NCI-H748 treated with DMSO at 0.1 percent for 48 hours (cell line): Measurements from ENCODE around the gene NELFA.

Experiments used
- DNase-seq: peaks from one replicate; lab custom pipeline; 2025; lab: John Stamatoyannopoulos, UW

The NELFA gene

GRCh38 chr4:1982124-1983052, 26.4 kb downstream of the NELFA start:
- no peak for DNase-seq

GRCh38 chr4:1981251-1982058, 27.3 kb downstream of the NELFA start:
- DNase-seq: no peak

DNA sequence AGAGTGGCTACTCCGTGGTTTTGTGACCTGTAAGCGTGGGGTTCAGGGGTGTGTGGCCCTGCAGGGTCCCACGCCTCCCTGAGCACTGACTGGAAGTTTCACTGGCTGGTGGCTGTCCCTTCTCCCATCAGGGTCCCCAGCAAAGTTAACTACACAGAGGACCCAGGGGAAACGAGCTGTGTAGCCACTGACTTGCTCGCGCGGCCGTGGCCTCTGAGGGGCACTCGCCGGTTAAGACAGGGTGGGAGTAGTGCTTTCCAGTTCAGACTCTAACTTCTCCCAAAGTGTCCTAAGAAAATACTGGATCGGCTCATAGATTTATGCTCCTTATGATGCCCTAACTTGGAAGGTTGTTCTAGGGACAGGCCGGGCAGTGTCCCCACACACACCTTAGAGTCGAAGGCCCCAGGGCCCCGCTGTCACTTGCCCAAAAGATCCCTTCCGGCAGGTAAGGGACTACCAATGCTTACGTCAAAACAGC, 28.2 kb downstream of the NELFA start:
- no peak for DNase-seq

GRCh38 chr4:1979477-1980196, 29.1 kb downstream of the NELFA start:
- no peak for DNase-seq

GRCh38 chr4:1978741-1979476, 29.9 kb downstream of the NELFA start:
- no peak for DNase-seq

DNA sequence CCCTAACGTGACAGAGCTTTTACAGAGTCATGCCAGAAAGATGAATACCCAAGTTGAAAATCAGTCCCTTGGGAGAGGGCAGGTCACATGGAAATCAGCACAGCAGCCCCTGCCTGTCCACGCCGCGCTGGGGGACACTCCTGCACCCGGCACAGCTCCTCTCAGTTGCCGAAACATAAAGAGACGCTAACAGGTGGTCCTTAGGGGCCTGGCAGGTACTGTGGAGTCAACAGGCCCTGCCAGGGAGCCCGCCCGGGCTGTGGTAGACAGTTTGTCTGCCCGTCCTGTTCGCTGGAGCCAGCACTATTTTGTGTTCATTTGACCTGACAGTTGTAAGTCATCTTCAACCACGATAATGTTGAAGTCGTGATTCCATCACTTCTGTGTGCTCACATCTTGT, 30.5 kb downstream of the NELFA start:
- DNase-seq: no peak

- no peak for DNase-seq
Observed at GRCh38 chr4:1976416-1977352, 32.1 kb downstream of the NELFA start.

- no peak for DNase-seq
Observed at GRCh38 chr4:1975880-1976279, 32.9 kb downstream of the NELFA start.

DNA sequence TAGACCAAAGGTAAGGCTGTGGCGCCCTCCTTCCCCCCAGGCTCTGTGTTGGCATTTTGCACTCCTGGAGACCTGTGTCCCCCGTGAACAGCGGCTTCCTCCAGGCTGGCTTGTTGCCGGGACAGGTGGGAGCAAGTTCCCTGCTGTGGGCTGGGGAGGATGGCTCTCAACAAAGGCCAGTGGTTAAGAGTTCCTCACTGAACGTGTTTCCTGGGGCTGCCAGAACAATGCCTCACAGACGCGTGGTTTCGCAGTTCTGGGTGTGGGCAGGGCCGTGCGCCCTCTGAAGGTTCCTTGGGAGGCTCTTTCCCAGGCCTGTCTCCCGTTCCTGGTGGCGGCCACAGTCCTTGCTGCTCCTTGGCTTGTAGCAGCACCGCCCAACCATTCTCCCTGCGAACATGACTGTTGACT, 33.4 kb downstream of the NELFA start:
- no peak for DNase-seq

DNA sequence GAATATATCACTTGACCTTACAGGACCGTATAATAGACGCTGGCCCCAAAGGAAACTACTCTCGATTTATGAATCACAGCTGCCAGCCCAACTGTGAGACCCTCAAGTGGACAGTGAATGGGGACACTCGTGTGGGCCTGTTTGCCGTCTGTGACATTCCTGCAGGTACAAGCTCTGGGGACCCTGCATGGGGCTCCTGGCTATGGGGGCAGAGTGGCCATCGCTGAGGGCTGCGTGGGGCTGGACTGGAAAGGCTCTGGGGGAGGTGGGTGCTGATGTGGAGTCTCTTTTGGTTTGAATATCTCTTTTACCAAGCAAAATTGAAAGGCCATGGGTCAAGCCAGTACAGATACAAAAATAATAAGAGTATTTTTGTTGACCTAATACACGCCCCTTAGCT, 33.9 kb downstream of the NELFA start:
- no peak for DNase-seq

GRCh38 chr4:1973661-1974060, 35.1 kb downstream of the NELFA start:
- DNase-seq: no peak

DNA sequence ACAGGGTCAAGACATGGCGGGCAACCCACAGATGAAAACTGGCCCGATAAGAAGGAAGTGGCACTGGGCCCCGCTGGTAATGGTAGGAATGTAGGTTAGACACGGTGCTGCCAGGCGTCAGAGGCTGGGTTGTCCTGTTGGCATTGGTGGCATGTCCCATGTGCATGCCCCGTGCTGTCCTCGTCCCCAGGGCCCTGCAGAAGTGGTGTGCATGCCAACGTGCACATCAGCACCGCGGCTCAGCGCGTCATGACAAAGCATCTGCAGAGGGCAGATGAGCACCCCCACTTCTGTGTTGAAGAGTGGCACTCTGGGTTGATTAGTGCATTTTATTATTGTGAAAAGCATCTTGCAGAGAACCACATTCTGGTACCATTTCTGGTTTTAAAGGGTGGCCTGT, 35.6 kb downstream of the NELFA start:
- DNase-seq: no peak

GRCh38 chr4:1972414-1972813, 36.4 kb downstream of the NELFA start:
- DNase-seq: no peak

- no peak for DNase-seq
Observed at GRCh38 chr4:1971456-1972200, 37.1 kb downstream of the NELFA start.

DNA sequence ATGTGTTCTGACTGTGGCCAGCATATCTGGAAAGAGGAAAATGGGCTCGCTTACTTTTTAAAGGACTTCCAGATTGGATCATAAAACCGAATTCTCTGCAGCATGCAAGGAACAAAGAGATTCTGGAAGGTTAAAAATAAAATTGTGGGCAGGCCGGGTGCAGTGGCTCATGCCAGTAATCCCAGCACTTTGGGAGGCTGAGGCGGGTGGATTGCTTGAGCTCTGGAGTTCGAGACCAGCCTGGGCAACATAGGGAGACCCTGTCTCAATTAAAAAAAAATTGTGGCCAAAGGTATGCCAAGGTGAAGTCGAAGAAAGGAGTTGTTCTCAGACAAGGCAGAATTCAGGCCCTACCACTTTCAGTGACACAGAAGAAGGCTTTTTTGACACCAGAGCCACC, 37.8 kb downstream of the NELFA start:
- DNase-seq: no peak

- DNase-seq: no peak
Observed at GRCh38 chr4:1969928-1970723, 38.6 kb downstream of the NELFA start.

DNA sequence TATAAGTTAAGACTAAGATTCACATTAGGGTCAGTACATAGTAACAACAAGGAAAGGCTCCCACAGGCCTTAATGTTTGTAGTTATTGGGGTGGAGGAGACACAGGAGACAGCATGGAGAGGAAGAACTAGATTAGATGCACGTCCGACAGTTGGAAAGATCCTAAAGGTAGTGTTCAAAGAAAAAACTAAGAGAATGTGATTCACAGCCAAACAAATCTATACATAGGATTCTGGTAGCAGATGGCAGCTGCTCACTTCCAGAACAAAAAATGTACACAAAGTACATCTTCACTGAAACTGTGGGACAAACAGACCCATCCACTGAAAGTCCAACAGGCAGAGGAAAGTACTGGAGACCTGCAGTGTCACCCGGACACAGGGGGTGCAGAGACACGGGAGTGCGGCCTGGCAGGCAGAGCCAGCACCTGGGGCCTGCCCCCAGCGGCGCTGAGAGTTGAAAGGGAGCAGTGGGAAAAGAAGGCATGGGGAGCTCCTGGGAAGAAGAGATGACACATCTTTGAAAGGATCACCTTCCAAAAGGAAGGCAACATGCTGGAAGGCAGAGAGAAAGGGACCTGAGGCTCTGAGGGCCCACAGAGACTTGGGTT, 40.0 kb downstream of the NELFA start:
- no peak for DNase-seq

DNA sequence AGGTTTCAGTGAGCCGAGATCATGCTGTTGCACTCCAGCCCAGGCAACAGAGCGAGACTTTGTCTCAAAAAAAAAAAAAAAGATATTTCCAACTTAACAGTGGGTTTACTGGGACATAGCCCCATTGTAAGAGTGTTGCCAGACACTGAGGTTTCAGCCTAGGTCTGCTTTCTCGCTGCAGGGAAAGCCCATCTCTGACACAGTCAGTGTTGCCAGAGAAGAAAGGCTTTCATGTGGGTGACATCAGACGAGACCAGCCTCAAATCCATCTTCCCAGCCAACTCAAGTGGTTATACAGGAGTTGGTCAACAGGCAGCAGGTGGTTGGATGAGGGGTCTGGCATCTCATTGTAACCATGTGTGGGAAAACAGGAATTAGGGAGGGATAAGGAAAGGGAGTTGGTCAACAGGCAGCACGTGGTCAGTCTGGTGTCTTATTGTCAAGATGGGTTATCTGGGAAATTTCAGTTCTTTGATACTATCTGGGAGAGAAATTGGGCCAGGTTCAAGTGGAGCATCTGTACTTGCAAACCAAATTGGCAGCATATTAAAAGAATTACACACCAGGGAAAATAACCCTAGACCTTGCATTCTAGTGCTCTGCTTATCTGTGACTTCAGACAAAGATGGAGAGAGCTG, 41.1 kb downstream of the NELFA start:
- DNase-seq: no peak
